Measurements from ENCODE around the gene TANK. TPM values are rescaled to one million over a fixed set of nuclear protein-coding genes. Genes with fewer than 3 reads are reported as not detected.
A peak's percentile ranks its signal among the peaks of the same experiment; 100 is the strongest.

The TANK gene
- total and polyA plus RNA-seq, 7 experiments from 2014 or later: 45.5 to 142 (median 61.4) TPM

GRCh38 chr2:161136696-161137324 lies 23.4 kb upstream of the TANK start:
- peak overlapping the region; percentile 89 to 99 (median 95) for H3K27ac Mint-ChIP-seq
- Histone ChIP-seq H3K4me1 (ENCODE audit: control insufficient read depth in 2 of 2, insufficient read depth in 2 of 2, low read length in 2 of 2) (peaks cover 21 to 27% of the 10 kb centered on the region in 2 donors), H3K36me3 (ENCODE audit: control insufficient read depth in 2 of 3, insufficient read depth in 3 of 3, low read length in 3 of 3) (no peaks in the 10 kb centered on the region), H3K4me3 (ENCODE audit: low read length) (peak overlapping the region; percentile 67), H3K27me3 (ENCODE audit: control insufficient read depth in 2 of 2, insufficient read depth in 2 of 2, low read length in 2 of 2) (no peaks in the 10 kb centered on the region), H3K27ac (ENCODE audit: low read depth, low read length) (peak overlapping the region; percentile 83), H3K9me3 (ENCODE audit: control insufficient read depth in 2 of 3, low read length in 3 of 3) (no peaks in the 10 kb centered on the region)
- H3K4me3 Mint-ChIP-seq: peak overlapping the region; percentile 68 to 98 (median 91)
- H3K4me1 Mint-ChIP-seq: peaks cover 23 to 71% (median 58%) of the 10 kb centered on the region in 7 donors
- POLR2A ChIA-PET: interaction anchor here (0.6 to 2.2 kb wide), 3 partner anchors 24 to 463 kb away, joined by 3 to 12 read pairs (median 5); partner anchors contain the start of gene TANK
- H3K9me3 Mint-ChIP-seq: peaks cover 0 to 10% (median 0%) of the 10 kb centered on the region in 11 donors
- DNase-seq: peak in 6 of 9 donors; percentile 31 to 76 (median 48)
- CTCF ChIA-PET: interaction anchor here (0.8 to 1.9 kb wide), 3 partner anchors 18 to 816 kb away, joined by 3 to 9 read pairs (median 5); no protein-coding TSS in a partner anchor
- peak; percentile 94 for ATAC-seq
- intact Hi-C loops (cut with micrococcal nuclease): loop anchor here (1.0 to 5.0 kb wide), 7 partner anchors 23 to 875 kb away; partner anchors contain the start of genes TANK (in 2 of the 2) and PSMD14 (in 1 of the 2)
- no peaks in the 10 kb centered on the region for H3K27me3 Mint-ChIP-seq
- H3K36me3 Mint-ChIP-seq: peaks cover 0 to 29% (median 4%) of the 10 kb centered on the region in 5 donors

DNA sequence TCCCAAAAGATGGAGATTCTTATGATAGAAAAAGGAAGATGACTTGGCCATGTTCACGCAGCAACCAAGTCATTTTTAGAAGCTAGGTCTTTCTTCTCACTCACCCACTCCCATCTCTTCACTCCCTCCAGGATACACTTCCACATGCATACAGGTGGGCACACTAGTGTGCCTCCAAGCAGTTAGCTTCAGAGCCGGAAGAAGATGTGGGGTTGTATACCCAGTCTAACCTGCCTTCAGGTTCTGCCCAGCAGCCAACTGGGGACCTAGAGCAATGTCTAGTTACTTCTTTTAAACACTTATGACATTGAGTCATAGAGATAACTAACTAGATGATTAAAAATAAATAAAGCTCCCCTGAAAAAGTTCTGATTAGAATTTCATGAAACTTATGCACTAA lies 21.8 kb upstream of the TANK start:
- H3K4me1 ChIP-seq (ENCODE audit: control insufficient read depth in 2 of 2, insufficient read depth in 2 of 2, low read length in 2 of 2): peaks cover 21 to 30% of the 10 kb centered on the region in 2 donors
- H3K36me3 Mint-ChIP-seq: peaks cover 0 to 41% (median 0%) of the 10 kb centered on the region in 5 donors

DNA sequence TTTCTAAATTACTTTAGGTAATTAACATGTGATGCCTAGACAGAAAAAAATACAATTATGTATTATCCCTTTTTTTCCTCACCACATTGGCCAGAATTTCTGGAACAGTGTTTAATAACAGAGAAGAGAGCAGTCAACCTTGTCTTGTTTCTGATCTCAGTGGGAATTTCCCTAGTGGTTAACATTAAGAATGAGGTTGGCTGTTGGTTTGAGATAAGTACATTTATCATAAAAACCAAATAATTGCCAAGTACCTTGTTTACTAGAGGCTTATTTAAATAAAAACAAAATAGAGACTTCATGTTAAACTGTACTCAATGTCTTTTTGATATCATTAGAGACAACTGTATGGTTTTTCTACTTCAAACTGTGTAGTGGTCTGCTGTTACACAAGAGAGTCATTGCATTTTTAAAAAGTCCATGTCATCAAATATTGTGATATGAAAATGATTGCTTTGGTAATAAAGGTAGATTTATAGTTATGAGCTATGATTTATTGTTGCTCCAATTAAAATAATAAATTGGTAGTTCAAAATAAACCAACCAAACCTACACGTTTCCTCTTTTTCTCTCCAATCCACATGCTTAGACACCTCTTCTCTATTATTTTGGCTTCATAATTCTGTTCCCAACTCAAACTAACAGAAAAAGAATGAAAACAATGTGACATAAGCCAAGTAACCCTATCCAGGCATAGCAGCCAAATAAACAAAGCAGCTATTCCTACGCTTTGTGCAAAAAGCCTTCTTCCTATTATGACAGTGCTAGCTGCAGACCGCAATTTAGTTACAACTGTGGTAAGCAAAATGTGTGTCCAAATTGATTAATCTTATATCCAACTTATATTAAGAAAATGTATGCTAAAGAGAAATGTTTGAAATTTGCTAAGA lies 20.9 kb upstream of the TANK start:
- intact Hi-C loops (cut with micrococcal nuclease): loop anchor here (1.0 to 5.0 kb wide), 3 partner anchors 665 to 873 kb away; no protein-coding TSS in a partner anchor
- H3K4me3 ChIP-seq (ENCODE audit: low read length): peak overlapping the region; percentile 46
- DNase-seq (peak in 2 of 9 donors; percentile 15 to 28), ATAC-seq (peak; percentile 54)
- peak overlapping the region; percentile 47 to 99 (median 89) for H3K27ac Mint-ChIP-seq
- peak overlapping the region in 9 of 10 donors; percentile 76 to 99 (median 86) for H3K4me3 Mint-ChIP-seq
- POLR2A ChIA-PET: interaction anchor here (0.6 kb wide), 1 partner anchor 821 kb away, joined by 3 read pairs; no protein-coding TSS in a partner anchor
- H3K9me3 Mint-ChIP-seq: peaks cover 0 to 26% (median 0%) of the 10 kb centered on the region in 11 donors
- no peaks in the 10 kb centered on the region for H3K36me3 ChIP-seq (ENCODE audit: control insufficient read depth in 2 of 3, insufficient read depth in 3 of 3, low read length in 3 of 3)
- no peaks in the 10 kb centered on the region for H3K27me3 ChIP-seq (ENCODE audit: control insufficient read depth in 2 of 2, insufficient read depth in 2 of 2, low read length in 2 of 2)
- no peaks in the 10 kb centered on the region for H3K9me3 ChIP-seq (ENCODE audit: control insufficient read depth in 2 of 3, low read length in 3 of 3)
- peaks cover 0 to 50% (median 3%) of the 10 kb centered on the region in 5 donors for H3K36me3 Mint-ChIP-seq
- H3K27me3 Mint-ChIP-seq: no peaks in the 10 kb centered on the region
- H3K4me1 Mint-ChIP-seq: peaks cover 31 to 94% (median 75%) of the 10 kb centered on the region in 7 donors
- H3K4me1 ChIP-seq (ENCODE audit: control insufficient read depth in 2 of 2, insufficient read depth in 2 of 2, low read length in 2 of 2): peaks cover 21 to 31% of the 10 kb centered on the region in 2 donors
- CTCF ChIA-PET: no interaction called here
- H3K27ac ChIP-seq (ENCODE audit: low read depth, low read length): peak overlapping the region; percentile 37

More for the DNA sequence above, 21.8 kb upstream of the TANK start:
- Histone ChIP-seq H3K27ac (ENCODE audit: low read depth, low read length) (peak overlapping the region; percentile 83), H3K27me3 (ENCODE audit: control insufficient read depth in 2 of 2, insufficient read depth in 2 of 2, low read length in 2 of 2) (no peaks in the 10 kb centered on the region), H3K4me3 (ENCODE audit: low read length) (peak overlapping the region; percentile 46), H3K9me3 (ENCODE audit: control insufficient read depth in 2 of 3, low read length in 3 of 3) (no peaks in the 10 kb centered on the region), H3K36me3 (ENCODE audit: control insufficient read depth in 2 of 3, insufficient read depth in 3 of 3, low read length in 3 of 3) (no peaks in the 10 kb centered on the region)
- Mint-ChIP-seq H3K27me3 (no peaks in the 10 kb centered on the region), H3K9me3 (peaks cover 0 to 20% (median 0%) of the 10 kb centered on the region in 11 donors), H3K4me1 (peaks cover 28 to 87% (median 74%) of the 10 kb centered on the region in 7 donors), H3K4me3 (peak overlapping the region; percentile 68 to 99 (median 83)), H3K27ac (peak overlapping the region; percentile 54 to 99 (median 89))
- ATAC-seq: peak; percentile 33
- CTCF ChIA-PET: no interaction called here
- intact Hi-C loops (cut with micrococcal nuclease): loop anchor here (5.0 kb wide), 2 partner anchors 731 to 874 kb away; no protein-coding TSS in a partner anchor
- DNase-seq: peak in 2 of 9 donors; percentile 5 to 12
- POLR2A ChIA-PET: no interaction called here

- peaks cover 37 to 93% (median 79%) of the 10 kb centered on the region in 7 donors for H3K4me1 Mint-ChIP-seq
- Histone ChIP-seq H3K27ac (ENCODE audit: low read depth, low read length) (no peak overlapping the region), H3K4me3 (ENCODE audit: low read length) (no peak overlapping the region), H3K36me3 (ENCODE audit: control insufficient read depth in 2 of 3, insufficient read depth in 3 of 3, low read length in 3 of 3) (no peaks in the 10 kb centered on the region), H3K4me1 (ENCODE audit: control insufficient read depth in 2 of 2, insufficient read depth in 2 of 2, low read length in 2 of 2) (peaks cover 10 to 28% of the 10 kb centered on the region in 2 donors), H3K9me3 (ENCODE audit: control insufficient read depth in 2 of 3, low read length in 3 of 3) (no peaks in the 10 kb centered on the region), H3K27me3 (ENCODE audit: control insufficient read depth in 2 of 2, insufficient read depth in 2 of 2, low read length in 2 of 2) (no peaks in the 10 kb centered on the region)
- peak overlapping the region in 8 of 10 donors; percentile 0 to 83 (median 53) for H3K4me3 Mint-ChIP-seq
- no peaks in the 10 kb centered on the region for H3K27me3 Mint-ChIP-seq
- H3K27ac Mint-ChIP-seq: peak overlapping the region in 6 of 9 donors; percentile 2 to 77 (median 18)
- POLR2A ChIA-PET: no interaction called here
- peaks cover 0 to 40% (median 2%) of the 10 kb centered on the region in 11 donors for H3K9me3 Mint-ChIP-seq
- DNase-seq: no peak
- intact Hi-C loops (cut with micrococcal nuclease): no loop called here
- ATAC-seq: no peak
- H3K36me3 Mint-ChIP-seq: peaks cover 0 to 66% (median 6%) of the 10 kb centered on the region in 5 donors
- CTCF ChIA-PET: no interaction called here
Measured at GRCh38 chr2:161141033-161141432, 19.2 kb upstream of the TANK start.

DNA sequence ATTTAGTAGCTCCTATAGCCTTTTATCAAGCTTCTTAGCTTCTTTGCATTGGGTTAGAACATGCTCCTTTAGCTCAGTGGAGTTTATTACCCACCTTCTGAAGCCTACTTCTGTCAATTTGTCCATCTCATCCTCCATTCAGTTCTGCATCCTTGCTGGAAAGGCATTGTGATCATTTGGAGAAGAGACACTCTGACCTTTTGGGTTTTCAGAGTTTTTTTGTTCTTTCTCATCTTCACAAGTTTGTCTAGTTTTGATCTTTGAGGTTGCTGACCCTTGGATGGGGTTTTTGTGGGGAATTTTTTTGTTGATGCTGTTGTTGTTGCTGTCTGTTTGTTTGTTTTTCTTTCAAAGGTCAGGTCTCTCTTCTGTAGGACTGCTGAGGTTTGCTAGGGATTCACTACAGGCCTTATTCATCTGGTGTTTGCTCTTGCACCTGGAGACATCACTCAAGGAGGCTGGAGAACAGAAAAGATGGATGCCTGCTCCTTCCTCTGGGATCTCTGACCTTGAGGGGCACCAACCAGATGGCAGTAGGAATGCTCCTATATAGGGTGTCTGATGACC lies 13.9 kb upstream of the TANK start:
- H3K27me3 Mint-ChIP-seq: no peaks in the 10 kb centered on the region
- Histone ChIP-seq H3K36me3 (ENCODE audit: control insufficient read depth in 2 of 3, insufficient read depth in 3 of 3, low read length in 3 of 3) (no peaks in the 10 kb centered on the region), H3K9me3 (ENCODE audit: control insufficient read depth in 2 of 3, low read length in 3 of 3) (peaks cover 4 to 8% (median 7%) of the 10 kb centered on the region in 3 experiments), H3K4me3 (ENCODE audit: low read length) (no peak overlapping the region), H3K4me1 (ENCODE audit: control insufficient read depth in 2 of 2, insufficient read depth in 2 of 2, low read length in 2 of 2) (peaks cover 0 to 8% of the 10 kb centered on the region in 2 donors), H3K27me3 (ENCODE audit: control insufficient read depth in 2 of 2, insufficient read depth in 2 of 2, low read length in 2 of 2) (no peaks in the 10 kb centered on the region), H3K27ac (ENCODE audit: low read depth, low read length) (no peak overlapping the region)
- DNase-seq (no peak), ATAC-seq (no peak)
- H3K4me1 Mint-ChIP-seq: peaks cover 36 to 55% (median 51%) of the 10 kb centered on the region in 7 donors
- H3K4me3 Mint-ChIP-seq: peak overlapping the region in 1 of 10 donors; percentile 36
- ChIA-PET POLR2A (no interaction called here), CTCF (no interaction called here)
- intact Hi-C loops (cut with micrococcal nuclease): no loop called here
- H3K9me3 Mint-ChIP-seq: peaks cover 5 to 69% (median 28%) of the 10 kb centered on the region in 11 donors
- H3K36me3 Mint-ChIP-seq: peaks cover 23 to 97% (median 42%) of the 10 kb centered on the region in 5 donors
- peak overlapping the region in 4 of 9 donors; percentile 11 to 30 (median 23) for H3K27ac Mint-ChIP-seq

DNA sequence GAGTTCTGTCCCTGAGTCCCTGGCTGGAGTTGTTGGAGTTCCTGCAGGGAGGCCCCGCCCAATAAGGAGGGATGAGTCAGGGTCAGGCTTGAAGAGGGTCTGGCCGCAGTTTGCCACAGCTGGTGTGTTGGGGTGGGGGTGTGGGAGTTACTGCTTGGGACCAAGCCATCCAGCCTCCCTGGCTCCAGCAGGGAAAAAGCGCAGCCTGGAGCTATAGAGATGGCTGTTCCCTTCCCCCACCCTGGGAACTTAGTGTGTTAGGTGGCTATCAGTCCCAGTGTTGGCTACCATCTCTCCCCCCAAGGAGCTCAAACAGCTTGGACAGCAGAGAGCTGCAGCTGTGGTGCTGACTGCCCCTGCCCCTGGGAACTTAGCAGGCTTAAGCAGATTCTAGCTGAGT lies 13.2 kb upstream of the TANK start:
- Mint-ChIP-seq H3K36me3 (peaks cover 22 to 96% (median 49%) of the 10 kb centered on the region in 5 donors), H3K27me3 (no peaks in the 10 kb centered on the region), H3K9me3 (peaks cover 5 to 70% (median 31%) of the 10 kb centered on the region in 11 donors), H3K27ac (no peak overlapping the region), H3K4me3 (no peak overlapping the region), H3K4me1 (peaks cover 30 to 49% (median 44%) of the 10 kb centered on the region in 7 donors)
- DNase-seq: no peak
- ChIA-PET CTCF (no interaction called here), POLR2A (no interaction called here)
- peaks cover 4 to 8% (median 7%) of the 10 kb centered on the region in 3 experiments for H3K9me3 ChIP-seq (ENCODE audit: control insufficient read depth in 2 of 3, low read length in 3 of 3)
- H3K27ac ChIP-seq (ENCODE audit: low read depth, low read length): no peak overlapping the region
- intact Hi-C loops (cut with micrococcal nuclease): no loop called here
- peaks cover 0 to 4% of the 10 kb centered on the region in 2 donors for H3K4me1 ChIP-seq (ENCODE audit: control insufficient read depth in 2 of 2, insufficient read depth in 2 of 2, low read length in 2 of 2)
- ATAC-seq: no peak
- H3K36me3 ChIP-seq (ENCODE audit: control insufficient read depth in 2 of 3, insufficient read depth in 3 of 3, low read length in 3 of 3): no peaks in the 10 kb centered on the region
- no peaks in the 10 kb centered on the region for H3K27me3 ChIP-seq (ENCODE audit: control insufficient read depth in 2 of 2, insufficient read depth in 2 of 2, low read length in 2 of 2)
- H3K4me3 ChIP-seq (ENCODE audit: low read length): no peak overlapping the region
